ENCODE measurements around the gene OR7G3. TPM values are rescaled to one million over a fixed set of nuclear protein-coding genes. Genes with fewer than 3 reads are reported as not detected.

Gene OR7G3
- polyA plus RNA-seq, 2 donors, result not detected

- Histone ChIP-seq H3K4me3 (ENCODE audit: low read depth in 1 of 2, low read length in 2 of 2) (no peak overlapping the region), H3K4me1 (ENCODE audit: control insufficient read depth in 2 of 2, insufficient read depth in 2 of 2, low read length in 1 of 2) (peaks cover 2 to 7% of the 10 kb centered on the region in 2 donors), H3K36me3 (ENCODE audit: control insufficient read depth in 2 of 2, insufficient read depth in 2 of 2, low read length in 1 of 2) (peaks cover 6 to 7% of the 10 kb centered on the region in 2 donors), H3K27me3 (ENCODE audit: control insufficient read depth in 1 of 2, insufficient read depth in 2 of 2, low read length in 2 of 2) (no peaks in the 10 kb centered on the region), H3K27ac (ENCODE audit: low read depth in 2 of 2, low read length in 1 of 2) (no peak overlapping the region), H3K9me3 (ENCODE audit: control insufficient read depth in 2 of 2, insufficient read depth in 1 of 2, low read depth in 1 of 2, low read length in 1 of 2) (peaks cover 6 to 8% of the 10 kb centered on the region in 2 donors)
- 94 to 97% methylated on average over 5 of the region's 5 CpGs for WGBS, 2 donors
Measured at GRCh38 chr19:9150650-9151049, 23.9 kb upstream of the OR7G3 start.

- no peak overlapping the region for H3K4me3 ChIP-seq (ENCODE audit: low read depth in 1 of 2, low read length in 2 of 2)
- peaks cover 7 to 9% of the 10 kb centered on the region in 2 donors for H3K9me3 ChIP-seq (ENCODE audit: control insufficient read depth in 2 of 2, insufficient read depth in 1 of 2, low read depth in 1 of 2, low read length in 1 of 2)
- no peaks in the 10 kb centered on the region for H3K27me3 ChIP-seq (ENCODE audit: control insufficient read depth in 1 of 2, insufficient read depth in 2 of 2, low read length in 2 of 2)
- no peak overlapping the region for H3K27ac ChIP-seq (ENCODE audit: low read depth in 2 of 2, low read length in 1 of 2)
- H3K4me1 ChIP-seq (ENCODE audit: control insufficient read depth in 2 of 2, insufficient read depth in 2 of 2, low read length in 1 of 2), result peaks cover 2 to 7% of the 10 kb centered on the region in 2 donors
- 85 to 89% methylated on average over 4 of the region's 4 CpGs for WGBS, 2 donors
- peaks cover 3 to 4% of the 10 kb centered on the region in 2 donors for H3K36me3 ChIP-seq (ENCODE audit: control insufficient read depth in 2 of 2, insufficient read depth in 2 of 2, low read length in 1 of 2)
Measured at GRCh38 chr19:9149997-9150396, 23.2 kb upstream of the OR7G3 start.

- peaks cover 9 to 10% of the 10 kb centered on the region in 2 donors for H3K9me3 ChIP-seq (ENCODE audit: control insufficient read depth in 2 of 2, insufficient read depth in 1 of 2, low read depth in 1 of 2, low read length in 1 of 2)
- H3K4me1 ChIP-seq (ENCODE audit: control insufficient read depth in 2 of 2, insufficient read depth in 2 of 2, low read length in 1 of 2), result peaks cover 2 to 7% of the 10 kb centered on the region in 2 donors
- H3K27ac ChIP-seq (ENCODE audit: low read depth in 2 of 2, low read length in 1 of 2), result no peak overlapping the region
- no peaks in the 10 kb centered on the region for H3K27me3 ChIP-seq (ENCODE audit: control insufficient read depth in 1 of 2, insufficient read depth in 2 of 2, low read length in 2 of 2)
- H3K36me3 ChIP-seq (ENCODE audit: control insufficient read depth in 2 of 2, insufficient read depth in 2 of 2, low read length in 1 of 2), result peaks cover 3 to 4% of the 10 kb centered on the region in 2 donors
- H3K4me3 ChIP-seq (ENCODE audit: low read depth in 1 of 2, low read length in 2 of 2), result no peak overlapping the region
- WGBS, 2 donors, result 97% methylated on average over 3 of the region's 3 CpGs
Measured at GRCh38 chr19:9148697-9149096, 21.9 kb upstream of the OR7G3 start.

GRCh38 chr19:9146882-9147281 is 20.1 kb upstream of the OR7G3 start:
- 100% methylated on average over 1 of the region's 1 CpG for WGBS, 2 donors
- Histone ChIP-seq H3K4me1 (ENCODE audit: control insufficient read depth in 2 of 2, insufficient read depth in 2 of 2, low read length in 1 of 2) (peaks cover 2 to 7% of the 10 kb centered on the region in 2 donors), H3K9me3 (ENCODE audit: control insufficient read depth in 2 of 2, insufficient read depth in 1 of 2, low read depth in 1 of 2, low read length in 1 of 2) (peaks cover 8 to 9% of the 10 kb centered on the region in 2 donors), H3K27ac (ENCODE audit: low read depth in 2 of 2, low read length in 1 of 2) (no peak overlapping the region), H3K4me3 (ENCODE audit: low read depth in 1 of 2, low read length in 2 of 2) (no peak overlapping the region), H3K36me3 (ENCODE audit: control insufficient read depth in 2 of 2, insufficient read depth in 2 of 2, low read length in 1 of 2) (peaks cover 3 to 4% of the 10 kb centered on the region in 2 donors), H3K27me3 (ENCODE audit: control insufficient read depth in 1 of 2, insufficient read depth in 2 of 2, low read length in 2 of 2) (no peaks in the 10 kb centered on the region)

GRCh38 chr19:9144920-9145319 is 18.2 kb upstream of the OR7G3 start:
- 95 to 97% methylated on average over 5 of the region's 5 CpGs for WGBS, 2 donors
- Histone ChIP-seq H3K36me3 (ENCODE audit: control insufficient read depth in 2 of 2, insufficient read depth in 2 of 2, low read length in 1 of 2) (peaks cover 3 to 4% of the 10 kb centered on the region in 2 donors), H3K9me3 (ENCODE audit: control insufficient read depth in 2 of 2, insufficient read depth in 1 of 2, low read depth in 1 of 2, low read length in 1 of 2) (peaks cover 7 to 8% of the 10 kb centered on the region in 2 donors), H3K27ac (ENCODE audit: low read depth in 2 of 2, low read length in 1 of 2) (no peak overlapping the region), H3K4me3 (ENCODE audit: low read depth in 1 of 2, low read length in 2 of 2) (no peak overlapping the region), H3K4me1 (ENCODE audit: control insufficient read depth in 2 of 2, insufficient read depth in 2 of 2, low read length in 1 of 2) (peaks cover under 1 to 2% of the 10 kb centered on the region in 2 donors), H3K27me3 (ENCODE audit: control insufficient read depth in 1 of 2, insufficient read depth in 2 of 2, low read length in 2 of 2) (no peaks in the 10 kb centered on the region)

- peak within 1 kb of the TSS; percentile 79 to 92 for H3K27ac ChIP-seq (ENCODE audit: low read depth in 2 of 2, low read length in 1 of 2)
- 0% methylated on average over 43 of the region's 43 CpGs for WGBS, 2 donors
- peak within 1 kb of the TSS; percentile 93 to 100 for H3K4me3 ChIP-seq (ENCODE audit: low read depth in 1 of 2, low read length in 2 of 2)
- H3K4me1 ChIP-seq (ENCODE audit: control insufficient read depth in 2 of 2, insufficient read depth in 2 of 2, low read length in 1 of 2), result no peaks in the 10 kb centered on the region
- peaks cover 4% of the 10 kb centered on the region in 2 donors for H3K9me3 ChIP-seq (ENCODE audit: control insufficient read depth in 2 of 2, insufficient read depth in 1 of 2, low read depth in 1 of 2, low read length in 1 of 2)
- no peaks in the 10 kb centered on the region for H3K36me3 ChIP-seq (ENCODE audit: control insufficient read depth in 2 of 2, insufficient read depth in 2 of 2, low read length in 1 of 2)
- no peaks in the 10 kb centered on the region for H3K27me3 ChIP-seq (ENCODE audit: control insufficient read depth in 1 of 2, insufficient read depth in 2 of 2, low read length in 2 of 2)
Measured at GRCh38 chr19:9140159-9140874, 13.6 kb upstream of the OR7G3 start, which contains the start of gene ZNF317. Gene ZNF317, plus strand, starts transcription at chr19:9140397. Its CDS starts 15,620 bp downstream, at chr19:9156017.

- peak overlapping the region; percentile 93 to 100 for H3K4me3 ChIP-seq (ENCODE audit: low read depth in 1 of 2, low read length in 2 of 2)
- 27 to 30% methylated on average over 8 of the region's 8 CpGs for WGBS, 2 donors
Measured at GRCh38 chr19:9139609-9140158, 12.9 kb upstream of the OR7G3 start.

GRCh38 chr19:9132422-9132821 is 5.7 kb upstream of the OR7G3 start:
- Histone ChIP-seq H3K27ac (ENCODE audit: low read depth in 2 of 2, low read length in 1 of 2) (no peak overlapping the region), H3K36me3 (ENCODE audit: control insufficient read depth in 2 of 2, insufficient read depth in 2 of 2, low read length in 1 of 2) (no peaks in the 10 kb centered on the region), H3K27me3 (ENCODE audit: control insufficient read depth in 1 of 2, insufficient read depth in 2 of 2, low read length in 2 of 2) (no peaks in the 10 kb centered on the region), H3K4me1 (ENCODE audit: control insufficient read depth in 2 of 2, insufficient read depth in 2 of 2, low read length in 1 of 2) (no peaks in the 10 kb centered on the region), H3K4me3 (ENCODE audit: low read depth in 1 of 2, low read length in 2 of 2) (no peak overlapping the region), H3K9me3 (ENCODE audit: control insufficient read depth in 2 of 2, insufficient read depth in 1 of 2, low read depth in 1 of 2, low read length in 1 of 2) (no peaks in the 10 kb centered on the region)
- 56 to 61% methylated on average over 5 of the region's 5 CpGs for WGBS, 2 donors

More at GRCh38 chr19:9139609-9140158, 12.9 kb upstream of the OR7G3 start:
- Histone ChIP-seq H3K9me3 (ENCODE audit: control insufficient read depth in 2 of 2, insufficient read depth in 1 of 2, low read depth in 1 of 2, low read length in 1 of 2) (no peaks in the 10 kb centered on the region), H3K36me3 (ENCODE audit: control insufficient read depth in 2 of 2, insufficient read depth in 2 of 2, low read length in 1 of 2) (no peaks in the 10 kb centered on the region), H3K27ac (ENCODE audit: low read depth in 2 of 2, low read length in 1 of 2) (no peak overlapping the region), H3K27me3 (ENCODE audit: control insufficient read depth in 1 of 2, insufficient read depth in 2 of 2, low read length in 2 of 2) (no peaks in the 10 kb centered on the region), H3K4me1 (ENCODE audit: control insufficient read depth in 2 of 2, insufficient read depth in 2 of 2, low read length in 1 of 2) (no peaks in the 10 kb centered on the region)

- H3K4me1 ChIP-seq (ENCODE audit: control insufficient read depth in 2 of 2, insufficient read depth in 2 of 2, low read length in 1 of 2), result no peaks in the 10 kb centered on the region
- no peak overlapping the region for H3K27ac ChIP-seq (ENCODE audit: low read depth in 2 of 2, low read length in 1 of 2)
- H3K4me3 ChIP-seq (ENCODE audit: low read depth in 1 of 2, low read length in 2 of 2), result no peak overlapping the region
- no peaks in the 10 kb centered on the region for H3K36me3 ChIP-seq (ENCODE audit: control insufficient read depth in 2 of 2, insufficient read depth in 2 of 2, low read length in 1 of 2)
- no peaks in the 10 kb centered on the region for H3K27me3 ChIP-seq (ENCODE audit: control insufficient read depth in 1 of 2, insufficient read depth in 2 of 2, low read length in 2 of 2)
- WGBS, 2 donors, result 55 to 71% methylated on average over 1 of the region's 1 CpG
- H3K9me3 ChIP-seq (ENCODE audit: control insufficient read depth in 2 of 2, insufficient read depth in 1 of 2, low read depth in 1 of 2, low read length in 1 of 2), result no peaks in the 10 kb centered on the region
Measured at GRCh38 chr19:9130965-9131364, 4.2 kb upstream of the OR7G3 start.

All from esophagus (tissue), 2 donors.